HG03060 (cell line): Measurements from ENCODE around the gene SERPINA1.
"Not testable (repeated sequence)": the region's sequence is repeated elsewhere in the genome, so short reads cannot be mapped to it uniquely, and the experiment has no call there.

Experiments used
- ATAC-seq: cut with Tn5 transposase; IDR thresholded peaks from one replicate; pipeline ENCODE4 v1.9.1; 2021; ENCODE audit warnings: low read depth, moderate number of reproducible peaks; ENCODE audit not compliant: unreplicated experiment

The SERPINA1 gene

GRCh38 chr14:94388384-94389103 lies at the start of gene SERPINA1:
Gene SERPINA1 (minus strand): TSS chr14:94388602. CDS start chr14:94383237, 5,365 bp downstream.
- no peak for ATAC-seq

DNA sequence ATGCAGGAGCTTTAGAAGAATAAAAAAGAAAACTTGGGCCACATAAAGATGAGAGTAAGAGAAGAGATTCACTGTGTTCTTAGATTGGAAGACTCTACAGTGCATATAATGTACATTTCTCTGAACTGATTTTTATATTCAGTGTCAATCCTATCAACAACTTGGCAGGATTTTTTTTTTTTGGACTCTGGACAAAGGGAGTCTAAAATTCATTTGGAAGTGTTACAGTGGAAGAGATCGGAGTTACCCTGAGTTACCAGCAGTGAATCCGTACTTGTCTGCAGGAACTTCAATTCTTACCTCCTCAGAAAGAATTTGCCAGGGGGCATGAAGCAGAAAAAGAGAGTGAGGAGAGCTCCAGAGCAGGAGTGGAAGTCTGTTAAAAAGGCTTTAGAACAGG lies 40.2 kb upstream of the SERPINA1 start:
- no peak for ATAC-seq

DNA sequence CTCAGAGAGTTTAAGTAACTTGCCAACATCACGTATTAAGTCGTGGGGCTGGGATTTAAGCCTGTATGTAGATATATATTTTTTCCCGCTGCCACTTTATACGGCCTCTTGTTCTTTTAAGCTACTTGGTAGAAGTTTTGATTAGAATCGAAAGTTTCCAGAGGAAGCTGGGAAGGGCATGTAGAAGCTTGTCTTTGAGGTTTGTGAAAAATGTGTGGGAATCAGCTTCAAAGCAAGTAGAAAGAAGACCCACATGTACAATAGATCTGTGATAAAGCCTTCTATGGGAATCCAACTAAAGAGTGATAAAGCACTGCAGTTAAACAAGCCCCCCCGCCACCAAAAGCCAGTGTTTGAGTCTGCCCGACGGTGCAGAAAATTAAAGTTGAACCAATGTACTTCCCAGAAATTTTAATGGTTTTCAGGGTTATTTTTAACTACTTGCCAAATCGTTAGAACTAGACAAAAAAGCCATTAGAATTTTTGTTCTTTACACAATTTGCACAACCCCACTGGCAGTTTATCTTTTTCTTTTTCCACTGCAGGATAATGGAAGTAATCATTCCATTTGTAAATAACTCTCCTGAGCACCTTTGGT lies 38.7 kb upstream of the SERPINA1 start:
- ATAC-seq, result no peak

DNA sequence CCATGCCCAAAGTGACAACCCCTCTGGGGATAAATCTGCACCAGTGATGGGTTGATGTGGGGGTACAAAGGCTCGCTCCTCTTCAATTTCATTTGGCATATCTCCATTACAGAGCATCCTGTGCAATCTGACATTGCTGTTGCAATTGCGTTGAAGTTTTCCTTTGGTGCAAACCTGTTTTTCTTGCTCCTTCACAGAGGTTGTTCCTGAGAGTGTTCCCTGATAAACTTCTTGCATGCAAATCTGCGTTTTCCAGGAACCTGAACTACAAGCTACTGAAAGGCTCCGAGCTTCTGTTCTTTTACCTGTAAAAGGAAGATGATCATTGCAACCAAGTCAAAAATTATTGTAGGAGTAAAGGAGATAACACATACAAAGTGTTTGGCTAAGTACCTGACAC lies 38.1 kb upstream of the SERPINA1 start:
- ATAC-seq, result no peak

DNA sequence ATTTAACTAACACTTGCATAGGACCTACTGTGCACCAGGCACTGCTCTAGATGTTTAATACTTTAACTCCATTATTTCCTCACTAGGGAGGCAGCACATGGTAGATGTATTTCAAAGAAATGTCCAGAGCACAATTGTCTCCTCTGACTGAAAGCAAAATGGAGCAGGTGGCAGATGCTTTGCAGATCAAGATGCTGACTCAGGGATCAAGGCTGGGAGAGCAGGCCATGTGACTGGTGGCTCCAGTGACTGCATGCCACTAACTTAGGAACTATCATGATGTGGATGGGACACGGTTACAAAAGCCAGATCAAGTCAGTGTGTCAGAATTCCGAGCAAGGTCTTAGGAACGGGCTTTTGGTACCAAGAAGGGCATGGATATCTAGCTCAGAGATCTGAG lies 36.0 kb upstream of the SERPINA1 start:
- no peak for ATAC-seq

- ATAC-seq, result no peak
Observed at GRCh38 chr14:94423453-94424056, 35.2 kb upstream of the SERPINA1 start.

DNA sequence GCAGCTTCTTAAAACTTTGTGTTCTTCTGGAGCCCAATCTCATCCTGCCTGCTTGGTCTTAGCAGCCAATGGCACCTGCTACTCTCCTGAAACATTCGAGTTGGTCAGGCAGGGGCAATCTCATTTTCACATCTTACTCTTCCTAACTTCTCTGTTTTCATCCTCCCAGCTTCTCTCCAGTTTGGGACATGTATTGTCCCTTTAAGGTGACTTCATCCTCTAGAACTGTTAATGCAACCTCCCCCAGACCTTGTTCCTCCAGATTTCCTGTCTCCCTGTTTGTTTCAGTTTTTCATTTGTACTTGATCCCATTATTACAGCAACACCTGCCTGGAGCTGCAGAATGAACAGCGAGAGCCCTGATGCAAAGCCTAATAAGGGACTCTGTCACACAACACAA lies 32.9 kb upstream of the SERPINA1 start:
- ATAC-seq, result no peak

DNA sequence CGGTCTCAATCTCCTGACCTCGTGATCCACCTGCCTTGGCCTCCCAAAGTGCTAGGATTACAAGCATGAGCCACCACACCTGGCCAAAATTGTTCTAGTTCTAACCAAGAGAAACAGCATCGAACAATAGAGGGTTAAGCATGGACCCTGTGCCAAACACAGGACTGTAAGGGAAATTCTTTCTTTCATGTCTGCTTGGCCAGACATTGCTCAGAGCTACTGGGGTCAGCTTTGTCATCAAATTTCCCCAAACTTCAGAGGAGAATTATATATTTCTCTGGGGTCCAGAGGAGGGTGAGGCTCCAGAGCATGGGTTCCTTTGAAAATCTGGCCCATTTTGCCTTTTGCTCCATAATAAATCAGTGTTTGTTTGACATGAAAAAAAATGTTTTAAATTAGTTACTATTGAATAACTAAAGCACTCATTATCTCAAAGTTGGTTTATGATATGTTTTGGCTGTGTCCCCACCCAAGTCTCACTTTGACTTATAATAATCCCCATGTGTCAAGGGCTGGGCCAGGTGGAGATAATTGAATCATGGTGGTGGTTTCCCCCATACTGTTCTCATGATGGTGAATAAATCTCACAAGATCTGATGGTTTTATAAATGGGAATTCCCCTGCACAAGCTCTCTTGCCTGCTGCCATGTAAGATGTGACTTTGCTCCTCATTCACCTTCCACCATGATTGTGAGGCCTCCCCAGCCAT lies 29.2 kb upstream of the SERPINA1 start:
- ATAC-seq, result not testable (repeated sequence)

GRCh38 chr14:94412671-94413638 lies 24.6 kb upstream of the SERPINA1 start:
- no peak for ATAC-seq

DNA sequence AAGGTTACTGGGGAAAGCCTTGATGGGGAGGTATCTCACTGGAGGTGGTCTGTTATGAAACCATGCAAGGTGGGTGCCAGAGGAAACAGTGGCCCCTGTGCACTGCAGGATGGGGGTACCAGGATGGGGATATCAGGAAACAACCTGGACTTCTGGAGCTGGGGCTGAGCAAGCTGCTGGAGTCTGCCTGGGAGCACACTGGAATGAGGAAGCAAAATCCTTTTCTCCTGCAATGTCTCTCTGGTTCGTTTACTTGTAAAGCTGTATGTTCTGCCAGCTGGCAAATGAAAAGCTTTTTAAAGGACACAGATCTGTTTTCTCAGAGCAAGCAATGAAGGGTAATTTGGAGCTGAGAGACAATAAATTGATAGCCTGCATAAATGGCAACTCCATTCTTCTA lies 23.2 kb upstream of the SERPINA1 start:
- ATAC-seq, result no peak

GRCh38 chr14:94409430-94409829 lies 21.0 kb upstream of the SERPINA1 start:
- not testable (repeated sequence) for ATAC-seq

DNA sequence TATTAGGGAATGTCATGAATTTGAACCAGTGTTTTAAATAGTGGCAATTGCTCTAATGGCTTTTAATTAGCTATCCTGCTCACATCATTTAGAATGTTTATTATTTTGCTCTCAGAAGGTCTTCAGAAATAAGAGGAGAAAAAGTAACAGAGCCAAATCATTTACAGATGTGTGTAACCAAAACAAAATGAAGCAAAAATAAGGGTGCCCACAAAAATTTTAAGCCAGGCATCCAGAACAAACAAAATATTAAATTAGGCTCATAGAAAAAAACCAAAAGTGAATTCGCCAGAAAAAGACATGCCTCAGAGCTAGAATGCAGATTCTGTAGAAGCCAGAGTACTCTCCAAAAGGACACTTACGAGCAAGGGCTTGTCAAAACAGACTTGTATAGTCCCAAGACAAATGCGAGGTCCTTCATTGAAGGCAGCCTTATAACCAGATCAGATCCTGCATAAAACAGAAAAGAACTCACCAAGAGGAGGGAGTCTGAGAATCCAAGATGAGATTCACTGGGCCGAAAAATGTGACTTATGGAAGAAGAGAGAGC lies 20.2 kb upstream of the SERPINA1 start:
- ATAC-seq, result no peak

DNA sequence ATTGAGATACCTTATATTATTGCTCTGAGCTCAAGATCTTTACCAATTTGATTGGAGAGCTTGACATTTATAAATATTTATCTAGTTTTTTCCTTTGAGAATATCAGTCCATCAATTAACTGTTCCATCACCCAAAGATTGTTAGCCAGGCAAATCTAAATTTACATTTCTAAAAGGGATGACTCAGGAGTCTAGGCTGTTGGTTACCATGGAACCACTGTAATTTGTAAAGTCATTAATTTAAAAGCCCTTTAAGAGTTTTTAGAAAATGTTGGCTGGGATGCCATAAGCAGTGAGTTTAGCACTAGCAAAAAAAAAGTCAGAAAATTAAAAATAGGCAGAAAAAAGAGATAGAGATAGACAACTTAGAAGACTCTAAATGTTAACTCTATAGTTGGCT lies 19.5 kb upstream of the SERPINA1 start:
- ATAC-seq, result no peak

GRCh38 chr14:94406910-94407309 lies 18.5 kb upstream of the SERPINA1 start:
- ATAC-seq, result no peak

GRCh38 chr14:94405486-94405885 lies 17.1 kb upstream of the SERPINA1 start:
- ATAC-seq, result no peak

DNA sequence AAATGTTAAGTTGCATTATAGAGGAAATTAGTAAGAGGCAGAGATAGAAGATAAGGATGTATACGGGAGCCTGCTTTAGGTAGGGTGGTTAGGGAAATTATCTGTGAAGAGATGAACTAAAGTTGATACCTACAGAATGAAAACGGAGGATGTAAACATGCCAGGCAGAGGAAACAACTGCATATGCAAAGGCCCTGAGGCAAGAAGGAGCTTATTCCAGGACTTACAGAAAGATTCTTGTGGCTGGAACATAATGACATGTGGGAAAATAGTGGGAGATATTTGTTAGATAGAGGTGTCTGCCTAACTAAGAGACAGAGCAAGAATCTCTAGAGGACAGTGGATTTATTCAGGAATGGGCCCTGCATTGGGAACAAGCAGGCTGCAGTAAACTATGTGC lies 16.2 kb upstream of the SERPINA1 start:
- ATAC-seq, result no peak

DNA sequence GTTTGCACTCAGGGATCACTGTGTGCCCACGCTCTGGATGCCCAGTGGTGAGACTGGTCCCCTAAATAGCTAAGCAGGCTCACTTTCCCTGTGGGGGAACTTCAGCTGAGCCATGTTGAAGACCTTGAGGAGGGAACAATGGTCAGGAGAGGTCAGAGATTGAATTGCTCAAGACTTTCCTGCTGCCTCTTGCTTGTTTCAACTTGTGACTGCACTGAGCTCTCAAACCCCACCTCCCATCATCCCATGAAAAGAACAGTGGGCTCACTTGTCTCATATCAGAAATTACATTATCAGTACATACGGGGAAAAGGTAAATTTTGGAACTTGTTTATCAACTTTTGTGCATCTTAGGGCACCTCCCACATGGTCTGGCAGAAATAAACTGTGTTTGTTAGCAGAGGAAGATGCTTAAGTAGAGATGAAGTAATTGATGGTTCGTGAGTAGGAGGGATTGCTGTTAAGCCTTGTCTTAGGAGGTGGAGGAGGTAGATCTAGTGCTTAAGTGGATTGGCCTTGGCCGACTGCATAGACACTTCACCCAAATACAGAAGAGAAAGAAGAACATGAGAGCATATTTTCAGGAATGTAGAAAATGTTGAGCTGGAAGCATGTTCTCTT lies 15.0 kb upstream of the SERPINA1 start:
- ATAC-seq, result no peak

- no peak for ATAC-seq
Observed at GRCh38 chr14:94401083-94401482, 12.7 kb upstream of the SERPINA1 start.

- no peak for ATAC-seq
Observed at GRCh38 chr14:94400422-94400841, 12.0 kb upstream of the SERPINA1 start.
